Medulla oblongata (tissue), 1 donor: ENCODE results near the gene PLCD1.
"Not testable (repeated sequence)": the region's sequence is repeated elsewhere in the genome, so short reads cannot be mapped to it uniquely, and the experiment has no call there.

Source experiments
- DNase-seq: peaks from one replicate; pipeline ENCODE4 v3.0.0-alpha.2; 2015; ENCODE audit errors: extremely low spot score

Gene PLCD1

GRCh38 chr3:38029400-38030125 is at the start of gene PLCD1:
Gene PLCD1 (minus strand): TSS chr3:38029642. CDS start chr3:38029539, 103 bp downstream.
- DNase-seq, result peak; percentile 84

DNA sequence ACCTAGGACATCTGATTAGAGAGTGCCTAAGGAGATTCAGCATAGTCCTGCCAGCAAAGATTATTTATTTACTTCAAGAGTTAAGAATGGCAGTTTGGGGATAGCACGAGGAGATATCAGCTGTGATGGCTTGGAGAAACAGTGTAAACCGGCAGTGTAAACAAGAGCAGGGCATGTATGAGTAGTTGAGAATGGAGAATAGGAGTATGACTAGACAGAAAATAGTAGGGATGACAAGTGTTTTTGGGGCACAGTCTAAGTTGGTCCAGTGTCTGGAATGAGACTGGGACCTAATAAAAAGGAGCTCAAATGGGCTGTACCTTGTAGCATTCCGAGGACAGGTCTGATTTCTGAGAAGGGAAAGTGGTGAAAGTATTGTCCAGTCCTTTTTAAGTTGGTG is 47.6 kb upstream of the PLCD1 start:
- not testable (repeated sequence) for DNase-seq

GRCh38 chr3:38070013-38070412 is 40.6 kb upstream of the PLCD1 start:
- DNase-seq, result no peak

DNA sequence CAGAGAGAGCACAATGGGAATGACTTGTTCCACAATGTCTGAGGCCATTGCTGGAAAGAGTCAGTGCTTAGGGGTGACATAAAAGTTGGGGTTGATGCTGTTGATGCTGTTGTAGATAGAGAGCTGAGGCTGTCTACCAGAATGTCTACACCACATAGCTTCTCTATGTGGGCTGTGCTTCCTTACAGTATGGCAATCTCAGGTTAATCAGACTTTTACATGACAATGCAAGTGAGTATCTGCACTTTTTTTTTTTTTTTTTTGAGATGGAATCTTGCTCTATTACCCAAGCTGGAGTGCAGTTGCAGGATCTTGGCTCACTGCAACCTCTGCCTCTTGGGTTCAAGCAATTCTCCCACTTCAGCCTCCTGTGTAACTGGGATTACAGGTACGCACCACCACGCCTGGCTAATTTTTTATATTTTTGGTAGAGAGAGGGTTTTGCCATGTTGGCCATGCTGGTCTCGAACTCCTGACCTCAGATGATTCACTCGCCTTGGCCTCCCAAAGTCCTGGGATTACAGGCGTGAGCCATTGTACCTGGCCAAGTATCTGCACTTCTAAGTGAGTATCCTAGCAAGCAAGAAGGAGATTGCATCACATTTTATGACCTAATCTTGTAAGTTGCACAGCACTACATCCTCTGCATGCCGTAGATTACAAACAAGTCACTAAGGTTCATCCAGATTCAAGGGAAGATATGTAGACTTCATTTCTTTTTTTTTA is 38.2 kb upstream of the PLCD1 start:
- no peak for DNase-seq

DNA sequence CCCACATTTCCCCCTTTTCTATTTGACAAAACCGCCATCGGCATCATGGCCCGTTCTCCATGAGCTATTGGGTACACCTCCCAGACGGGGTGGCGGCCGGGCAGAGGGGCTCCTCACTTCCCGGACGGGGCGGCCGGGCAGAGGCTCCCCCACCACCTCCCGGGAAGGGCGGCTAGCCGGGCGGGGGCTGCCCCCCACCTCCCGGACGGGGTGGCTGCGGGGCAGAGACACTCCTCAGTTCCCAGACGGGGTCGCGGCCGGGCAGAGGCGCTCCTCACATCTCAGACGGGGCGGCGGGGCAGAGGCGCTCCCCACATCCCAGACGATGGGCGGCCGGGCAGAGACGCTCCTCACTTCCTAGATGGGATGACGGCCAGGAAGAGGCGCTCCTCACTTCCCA is 35.0 kb upstream of the PLCD1 start:
- not testable (repeated sequence) for DNase-seq

GRCh38 chr3:38062809-38063208 is 33.4 kb upstream of the PLCD1 start:
- DNase-seq, result no peak

DNA sequence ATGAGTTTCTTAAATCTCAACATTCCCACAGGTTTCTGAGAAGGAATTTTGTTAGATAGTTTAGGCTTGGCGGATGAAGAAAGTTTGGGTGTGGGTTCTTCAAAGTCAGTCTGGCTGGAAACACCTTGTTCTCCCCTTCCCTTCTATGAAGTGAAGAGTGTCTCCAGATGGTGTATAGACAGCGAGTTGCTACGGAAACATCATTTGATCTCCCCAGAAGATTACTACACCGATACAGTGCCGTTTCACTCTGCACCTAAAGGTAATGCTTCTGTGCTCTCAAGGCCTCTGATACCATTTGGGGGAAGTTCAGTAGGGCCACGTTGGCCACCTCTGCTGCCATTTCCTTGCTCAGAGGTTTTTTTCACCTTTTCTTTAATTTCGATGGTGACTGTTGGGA is 30.1 kb upstream of the PLCD1 start:
- no peak for DNase-seq

- no peak for DNase-seq
Measured at GRCh38 chr3:38059148-38059547, 29.7 kb upstream of the PLCD1 start.

DNA sequence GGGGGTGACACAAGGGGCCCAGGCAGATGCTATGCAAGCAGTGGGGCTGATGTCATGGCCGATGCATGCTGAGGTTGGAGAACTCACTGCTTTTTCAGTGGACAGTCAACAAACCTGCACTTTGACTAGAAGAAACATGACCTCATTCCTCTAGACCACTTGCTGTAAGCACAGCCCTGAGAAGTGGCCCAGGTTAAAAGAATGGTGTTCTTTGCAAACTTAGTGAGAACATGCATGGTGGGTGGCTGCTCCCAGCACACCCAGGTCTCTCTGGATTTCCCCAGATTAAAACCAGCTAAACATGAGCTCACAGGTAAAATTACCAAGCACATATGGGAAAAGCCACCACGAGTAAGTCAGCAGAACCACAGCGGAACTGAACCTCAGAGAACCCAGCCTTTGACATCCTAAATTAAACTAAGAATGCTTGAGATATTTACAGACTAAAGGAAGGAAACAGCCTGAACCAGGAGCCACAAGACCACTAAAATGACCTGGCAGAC is 25.1 kb upstream of the PLCD1 start:
- no peak for DNase-seq

DNA sequence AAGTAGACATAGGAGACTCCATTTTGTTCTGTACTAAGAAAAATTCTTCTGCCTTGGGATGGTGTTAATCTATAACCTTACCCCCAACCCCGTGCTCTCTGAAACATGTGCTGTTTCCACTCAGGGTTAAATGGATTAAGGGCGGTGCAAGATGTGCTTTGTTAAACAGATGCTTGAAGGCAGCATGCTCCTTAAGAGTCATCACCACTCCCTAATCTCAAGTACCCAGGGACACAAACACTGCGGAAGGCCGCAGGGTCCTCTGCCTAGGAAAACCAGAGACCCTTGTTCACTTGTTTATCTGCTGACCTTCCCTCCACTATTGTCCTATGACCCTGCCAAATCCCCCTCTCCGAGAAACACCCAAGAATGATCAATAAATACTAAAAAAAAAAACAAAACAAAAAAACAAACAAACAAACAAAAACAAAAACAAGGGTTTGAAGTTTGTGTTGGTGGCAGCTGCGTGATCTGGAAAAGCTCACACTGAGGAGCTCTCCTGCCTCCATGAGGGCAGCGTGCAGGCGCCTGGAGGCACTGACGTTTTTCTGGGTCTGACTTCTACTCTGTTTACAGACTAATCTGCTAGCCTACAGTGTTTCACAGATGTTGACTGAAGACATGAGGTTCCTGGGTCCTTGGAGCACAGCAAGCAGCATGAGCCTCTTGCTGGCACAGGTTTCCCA is 24.5 kb upstream of the PLCD1 start:
- not testable (repeated sequence) for DNase-seq

DNA sequence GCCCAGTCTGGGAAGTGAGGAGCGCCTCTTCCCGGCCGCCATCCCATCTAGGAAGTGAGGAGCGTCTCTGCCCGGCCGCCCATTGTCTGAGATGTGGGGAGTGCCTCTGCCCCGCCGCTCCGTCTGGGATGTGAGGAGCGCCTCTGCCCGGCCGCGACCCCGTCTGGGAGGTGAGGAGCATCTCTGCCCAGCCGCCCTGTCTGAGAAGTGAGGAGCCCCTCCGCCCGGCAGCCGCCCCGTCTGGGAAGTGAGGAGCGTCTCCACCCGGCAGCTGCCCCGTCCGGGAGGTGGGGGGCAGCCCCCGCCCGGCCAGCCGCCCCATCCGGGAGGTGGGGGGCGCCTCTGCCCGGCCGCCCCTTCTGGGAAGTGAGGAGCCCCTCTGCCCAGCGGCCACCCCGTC is 23.8 kb upstream of the PLCD1 start:
- DNase-seq, result not testable (repeated sequence)

DNA sequence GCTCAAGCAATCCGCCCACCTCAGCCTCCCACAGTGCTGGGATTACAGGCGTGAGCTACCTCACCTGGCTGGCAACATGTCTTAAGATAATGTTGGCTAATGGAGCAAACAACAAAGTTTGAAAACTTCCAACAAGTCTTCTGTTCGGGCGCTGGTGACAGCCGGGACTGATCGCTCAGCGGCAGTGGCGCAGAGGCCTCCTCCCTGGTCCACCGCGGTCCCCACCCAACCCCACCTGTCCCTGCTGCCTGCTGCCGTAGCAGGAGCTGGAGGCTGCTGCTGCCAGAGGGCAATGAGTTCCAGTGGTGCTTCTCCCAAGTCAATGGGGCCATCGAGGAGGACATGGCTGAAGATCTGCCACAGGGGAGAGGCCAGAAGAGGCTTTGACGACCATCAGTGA is 21.7 kb upstream of the PLCD1 start:
- no peak for DNase-seq

DNA sequence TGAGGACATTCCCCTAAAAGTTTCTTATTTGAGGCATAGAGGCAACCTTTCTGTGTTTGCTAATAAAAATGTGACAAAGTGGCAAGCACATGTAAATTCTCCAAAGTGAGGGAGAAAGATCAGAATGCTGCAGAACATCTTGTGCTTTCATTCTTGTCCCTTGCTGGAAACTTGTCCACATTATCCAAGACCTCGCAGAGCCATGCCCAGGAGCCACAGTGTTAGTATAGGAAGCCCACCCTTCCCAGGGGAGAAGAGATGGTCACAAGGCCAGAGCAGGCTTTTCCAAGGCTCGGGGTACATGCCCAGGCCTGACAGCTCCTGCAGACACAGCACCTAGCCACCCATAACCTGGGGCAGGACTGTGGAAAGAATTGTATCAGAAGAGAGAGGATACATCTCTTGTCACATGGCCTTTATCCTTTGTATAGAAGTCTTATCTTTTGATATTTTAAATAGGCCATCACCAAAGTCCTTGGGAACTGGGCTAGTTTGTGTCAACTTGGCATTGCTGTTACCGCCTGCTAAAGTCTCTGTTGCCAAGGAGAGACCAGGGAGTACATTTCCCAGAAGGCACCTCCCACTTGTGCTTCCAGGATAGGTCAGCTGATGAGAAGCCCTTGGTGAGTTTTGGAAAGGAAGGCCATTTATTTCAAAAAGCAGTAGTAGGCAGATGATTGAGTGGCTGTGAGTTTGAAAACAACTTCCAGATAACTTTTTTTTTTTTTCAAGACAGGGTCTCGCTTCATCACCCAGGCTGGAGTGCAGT is 20.1 kb upstream of the PLCD1 start:
- peak; percentile 22 for DNase-seq

GRCh38 chr3:38047896-38048295 is 18.5 kb upstream of the PLCD1 start:
- DNase-seq, result no peak

GRCh38 chr3:38046821-38047220 is 17.4 kb upstream of the PLCD1 start:
- DNase-seq, result no peak

- no peak for DNase-seq
Measured at GRCh38 chr3:38046027-38046426, 16.6 kb upstream of the PLCD1 start.

DNA sequence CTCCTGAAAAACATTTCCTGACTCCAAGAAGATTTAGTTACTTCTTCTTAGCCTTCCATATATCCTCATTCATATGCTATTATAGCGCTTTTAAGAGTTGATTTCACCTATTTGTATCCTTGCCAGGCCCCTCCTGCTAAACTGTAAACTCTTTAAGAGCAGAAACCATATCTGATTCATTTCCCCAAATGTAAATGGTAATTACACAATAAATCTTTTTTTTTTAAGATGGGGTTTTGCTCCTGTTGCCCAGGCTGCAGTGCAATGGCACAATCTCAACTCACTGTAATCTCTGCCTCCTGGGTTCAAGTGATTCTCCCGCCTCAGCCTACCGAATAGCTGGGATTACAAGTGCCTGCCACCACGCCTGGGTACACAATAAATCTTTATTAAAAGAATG is 14.0 kb upstream of the PLCD1 start:
- DNase-seq, result no peak

DNA sequence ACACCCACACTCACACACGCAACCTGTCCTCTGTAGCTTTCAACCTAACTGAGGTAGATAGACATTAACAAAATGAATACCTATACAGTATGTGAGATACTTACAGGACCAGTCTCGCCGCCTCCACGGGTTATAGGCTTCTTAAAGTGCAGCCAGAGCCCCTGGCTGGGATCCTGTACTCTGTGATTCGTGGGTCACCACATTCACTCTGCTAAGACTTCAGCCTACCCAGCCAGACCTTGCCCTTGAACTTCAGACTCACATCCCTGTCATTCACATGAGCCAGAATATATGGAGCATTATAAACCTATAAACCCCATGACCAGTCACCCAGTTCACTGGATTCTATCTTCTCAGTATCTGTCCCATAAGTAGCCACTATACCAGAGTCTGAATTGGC is 11.0 kb upstream of the PLCD1 start:
- DNase-seq, result no peak

- DNase-seq, result peak; percentile 90
Measured at GRCh38 chr3:38039899-38040261, 10.4 kb upstream of the PLCD1 start.

GRCh38 chr3:38039101-38039898 is 9.9 kb upstream of the PLCD1 start, which contains the start of gene DLEC1:
Gene DLEC1 (plus strand): TSS chr3:38039208. CDS start chr3:38039226, 18 bp downstream.
- DNase-seq, result no peak

DNA sequence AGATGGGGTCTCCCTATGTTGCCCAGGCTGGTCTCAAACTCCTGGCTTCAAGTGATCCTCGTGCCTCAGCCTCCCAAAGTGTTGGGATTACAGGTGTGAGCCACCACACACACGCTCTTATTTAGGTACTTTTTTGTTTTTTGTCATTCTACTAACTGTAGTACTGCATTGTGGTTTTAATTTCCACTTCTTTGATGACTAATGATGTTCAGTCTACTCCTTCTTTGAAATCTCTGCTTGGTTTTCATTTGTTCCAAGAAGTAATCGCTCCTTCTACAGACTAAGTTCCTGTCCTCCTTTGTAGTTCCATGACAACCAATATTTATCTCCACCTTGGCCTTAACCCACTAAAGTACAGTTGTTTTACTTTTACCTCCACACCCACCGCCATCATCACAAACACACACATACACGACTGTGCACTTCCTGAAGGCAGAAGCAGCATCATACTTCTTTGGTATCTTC is 9.0 kb upstream of the PLCD1 start:
- no peak for DNase-seq
